ENCODE data around the gene GPR37.

GPR37 gene

DNA sequence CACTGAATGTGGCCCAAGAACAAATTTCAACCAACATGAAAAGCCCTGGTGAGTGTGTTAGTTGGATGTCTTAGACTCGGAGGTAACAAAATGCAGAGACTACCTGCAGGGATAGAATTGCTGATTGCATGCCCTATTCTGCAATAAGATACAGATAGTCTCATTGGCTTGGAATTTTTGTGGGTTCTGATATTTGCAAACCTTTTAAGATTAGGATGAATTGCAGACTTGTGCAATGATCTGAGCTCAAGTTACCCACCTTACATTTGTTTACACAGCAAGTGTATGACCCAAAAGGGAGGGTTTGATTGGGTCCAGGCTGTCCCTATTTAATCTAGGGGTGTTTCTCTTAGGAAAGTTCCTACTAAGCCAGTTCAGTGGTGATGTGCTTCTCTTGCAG, 45.4 kb downstream of the GPR37 start:
- Mint-ChIP-seq H3K9me3 (peaks cover 5% of the 10 kb centered on the region), H3K4me3 (no peak overlapping the region), H3K27me3 (no peaks in the 10 kb centered on the region), H3K27ac (no peak overlapping the region), H3K36me3 (no peaks in the 10 kb centered on the region), H3K4me1 (no peaks in the 10 kb centered on the region)

DNA sequence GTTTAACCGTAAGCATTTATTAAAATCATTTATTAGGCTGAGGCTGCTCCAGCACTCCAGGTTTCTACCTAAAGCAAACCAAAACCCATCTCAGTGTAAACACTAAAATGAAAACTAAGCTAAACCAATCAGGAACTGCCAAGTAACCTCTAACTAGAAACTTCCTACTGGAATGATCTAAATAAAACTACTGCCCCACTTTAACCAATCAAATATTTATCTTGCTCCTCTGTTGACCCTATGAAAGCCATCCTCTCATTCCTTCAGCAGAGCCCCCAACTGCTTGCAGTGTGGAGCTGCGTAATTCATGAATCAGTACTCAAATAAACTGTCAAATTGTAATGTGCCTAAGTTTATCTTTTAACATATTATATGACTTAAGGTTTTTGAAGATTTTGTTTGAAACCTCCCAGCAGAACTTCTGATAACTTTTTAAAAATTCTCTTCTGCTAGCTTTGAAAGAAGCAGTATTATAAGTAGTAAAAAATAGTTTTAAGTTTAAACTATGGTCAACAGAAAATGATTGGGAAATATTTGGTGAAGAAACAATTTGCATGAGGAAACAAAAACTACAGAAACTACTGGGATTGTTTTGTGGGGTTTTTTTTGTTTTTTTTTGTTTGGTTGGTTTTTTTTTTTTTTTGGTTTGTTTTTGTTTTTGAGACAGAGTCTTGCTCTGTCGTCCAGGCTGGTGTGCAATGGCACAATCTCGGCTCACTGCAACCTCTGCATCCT, 47.4 kb downstream of the GPR37 start:
- Mint-ChIP-seq H3K4me1 (no peaks in the 10 kb centered on the region), H3K4me3 (no peak overlapping the region), H3K27me3 (no peaks in the 10 kb centered on the region), H3K36me3 (no peaks in the 10 kb centered on the region), H3K27ac (no peak overlapping the region), H3K9me3 (peaks cover 5% of the 10 kb centered on the region)

DNA sequence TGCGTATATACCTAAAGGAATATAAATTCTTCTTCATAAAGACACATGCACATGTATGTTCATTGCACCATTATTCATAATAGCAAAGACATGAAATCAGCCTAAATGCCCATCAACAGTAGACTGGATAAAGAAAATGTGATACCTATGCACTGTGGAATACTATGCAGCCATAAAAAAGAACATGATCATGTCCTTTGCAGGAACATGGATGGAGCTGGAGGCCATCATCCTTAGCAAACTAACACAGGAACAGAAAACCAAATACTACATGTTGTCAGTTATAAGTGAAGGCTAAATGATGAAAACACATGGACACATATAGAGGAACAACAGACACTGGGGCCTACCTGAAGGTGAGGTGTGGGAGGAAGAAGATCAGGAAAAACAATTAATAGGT, 48.7 kb downstream of the GPR37 start:
- Mint-ChIP-seq H3K4me1 (no peaks in the 10 kb centered on the region), H3K27ac (no peak overlapping the region), H3K36me3 (no peaks in the 10 kb centered on the region), H3K9me3 (peaks cover 5% of the 10 kb centered on the region), H3K4me3 (no peak overlapping the region), H3K27me3 (no peaks in the 10 kb centered on the region)

DNA sequence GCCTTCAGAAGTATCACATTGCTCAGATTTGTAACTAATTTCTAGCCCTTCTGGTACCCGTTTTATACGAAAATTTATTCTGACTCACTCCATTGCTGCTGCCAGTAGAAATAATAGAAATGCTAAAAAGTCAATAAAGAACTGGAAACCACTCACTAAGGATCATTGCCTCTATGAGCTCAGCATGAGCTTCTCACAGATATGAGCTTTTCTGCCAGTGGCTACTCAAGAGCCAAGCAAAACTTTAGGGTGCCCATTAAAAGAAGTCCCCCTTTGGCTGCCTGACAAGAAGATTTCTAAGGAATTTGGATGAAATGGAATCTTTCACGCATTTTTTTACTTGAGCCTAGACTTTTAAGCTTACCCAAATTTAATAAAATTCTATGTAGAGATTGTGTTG, 52.5 kb downstream of the GPR37 start:
- Mint-ChIP-seq H3K4me3 (no peak overlapping the region), H3K36me3 (peaks cover 3% of the 10 kb centered on the region), H3K27ac (no peak overlapping the region), H3K27me3 (no peaks in the 10 kb centered on the region), H3K9me3 (peaks cover 15% of the 10 kb centered on the region), H3K4me1 (no peaks in the 10 kb centered on the region)

DNA sequence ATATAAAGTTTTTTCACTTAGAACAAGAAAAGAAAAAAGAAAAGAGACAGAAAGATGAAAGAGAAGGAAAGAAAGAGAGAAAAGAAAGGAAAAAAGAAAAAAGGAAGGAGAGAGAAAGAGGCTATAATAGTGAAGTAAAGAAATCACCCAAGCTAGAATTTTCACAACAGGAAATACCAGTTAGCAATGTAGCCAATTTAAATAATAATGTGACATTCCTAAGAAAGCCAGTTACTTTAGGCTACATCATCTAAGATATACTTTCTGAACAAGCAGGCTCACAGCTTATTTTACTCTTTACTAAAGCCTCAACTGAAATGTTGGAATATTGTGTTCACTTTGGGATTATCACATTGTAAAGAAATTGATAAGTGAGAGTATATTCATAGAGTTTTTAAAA, 53.6 kb downstream of the GPR37 start:
- no peaks in the 10 kb centered on the region for H3K4me1 Mint-ChIP-seq
- peaks cover 6% of the 10 kb centered on the region for H3K36me3 Mint-ChIP-seq
- peaks cover 26% of the 10 kb centered on the region for H3K9me3 Mint-ChIP-seq
- H3K27ac Mint-ChIP-seq, result no peak overlapping the region
- H3K4me3 Mint-ChIP-seq, result no peak overlapping the region
- no peaks in the 10 kb centered on the region for H3K27me3 Mint-ChIP-seq

DNA sequence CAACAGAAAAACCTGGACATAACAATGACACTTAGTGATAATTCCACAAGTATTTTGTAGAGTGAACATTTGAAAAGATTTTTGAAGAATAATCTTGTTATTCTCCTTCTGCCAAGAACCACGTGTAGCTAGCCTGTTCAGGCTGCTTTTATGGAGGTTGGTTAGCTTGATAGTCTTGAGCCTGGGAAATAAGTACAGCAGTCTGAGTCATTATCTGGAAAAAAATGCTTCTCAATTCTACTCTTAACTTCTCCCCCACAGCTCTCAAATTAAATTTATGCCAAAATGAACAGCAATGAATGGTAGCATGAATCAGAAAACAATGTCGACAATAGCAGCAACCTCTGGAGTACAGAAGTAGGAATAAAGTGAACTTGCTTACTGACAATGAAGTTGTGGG, 63.2 kb downstream of the GPR37 start:
- Mint-ChIP-seq H3K36me3 (no peaks in the 10 kb centered on the region), H3K4me1 (no peaks in the 10 kb centered on the region), H3K27ac (no peak overlapping the region), H3K27me3 (no peaks in the 10 kb centered on the region), H3K4me3 (no peak overlapping the region), H3K9me3 (peaks cover 19% of the 10 kb centered on the region)

DNA sequence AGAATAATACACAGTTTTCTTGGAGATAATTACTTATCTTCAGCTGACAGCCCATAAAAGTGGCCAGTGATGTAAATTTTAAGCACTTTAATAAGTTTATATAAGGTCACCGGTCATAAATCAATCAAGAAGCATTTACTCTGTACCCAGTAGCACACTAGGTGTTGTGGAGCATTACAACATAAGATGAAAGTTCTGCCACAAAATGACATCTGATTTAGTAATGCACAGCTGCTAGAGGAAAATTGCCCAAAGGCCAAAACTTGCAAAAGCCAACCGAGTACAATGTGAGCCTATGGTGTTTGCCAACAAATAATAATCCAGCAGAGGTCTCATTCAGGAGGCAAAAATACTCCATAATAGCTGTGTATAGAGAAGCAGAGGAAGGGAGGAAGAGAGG, 63.6 kb downstream of the GPR37 start:
- no peaks in the 10 kb centered on the region for H3K27me3 Mint-ChIP-seq
- no peaks in the 10 kb centered on the region for H3K4me1 Mint-ChIP-seq

DNA sequence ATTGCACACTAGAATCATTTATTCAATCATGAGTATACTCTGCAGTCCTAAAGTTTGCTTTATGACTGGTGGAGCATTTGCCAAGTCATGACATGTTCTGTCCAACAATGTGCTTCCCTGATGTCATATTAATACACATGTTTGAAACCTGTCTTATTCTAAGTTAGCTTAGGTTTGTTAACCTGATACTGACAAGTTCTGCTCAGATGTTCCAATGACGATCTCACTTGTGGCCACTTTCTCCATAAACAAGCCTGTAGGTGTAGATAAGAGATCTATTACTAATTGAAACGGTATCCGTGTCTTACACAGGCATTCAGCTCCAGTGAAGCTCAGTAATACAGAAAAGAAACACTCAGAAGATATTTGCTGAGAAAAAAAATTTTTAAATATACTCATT, 64.9 kb downstream of the GPR37 start:
- H3K4me3 Mint-ChIP-seq, result no peak overlapping the region
- no peaks in the 10 kb centered on the region for H3K4me1 Mint-ChIP-seq
- no peaks in the 10 kb centered on the region for H3K27me3 Mint-ChIP-seq
- peaks cover 6% of the 10 kb centered on the region for H3K9me3 Mint-ChIP-seq
- H3K27ac Mint-ChIP-seq, result no peak overlapping the region
- no peaks in the 10 kb centered on the region for H3K36me3 Mint-ChIP-seq

More for the DNA sequence above, 63.6 kb downstream of the GPR37 start:
- Mint-ChIP-seq H3K4me3 (no peak overlapping the region), H3K27ac (no peak overlapping the region), H3K9me3 (peaks cover 15% of the 10 kb centered on the region), H3K36me3 (no peaks in the 10 kb centered on the region)

DNA sequence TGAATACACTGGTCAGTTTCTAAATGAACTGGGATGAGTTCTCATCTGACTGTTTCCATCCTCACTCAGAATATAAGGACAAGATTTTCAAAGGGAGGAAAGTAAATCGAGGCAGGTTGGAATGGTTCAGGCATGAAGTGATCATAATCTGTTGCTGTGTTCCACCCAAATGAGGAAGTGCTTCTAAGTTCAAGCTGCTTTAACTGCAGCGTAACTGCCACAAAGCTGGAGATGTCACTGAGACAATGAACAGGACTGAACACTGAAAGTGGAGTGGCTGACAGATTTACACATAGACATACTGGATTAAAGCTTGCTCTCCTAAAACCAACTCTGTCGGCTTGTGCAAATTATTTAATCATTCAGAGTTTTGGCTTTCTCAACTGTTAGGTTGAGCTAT, 66.6 kb downstream of the GPR37 start:
- H3K36me3 Mint-ChIP-seq, result no peaks in the 10 kb centered on the region
- no peak overlapping the region for H3K27ac Mint-ChIP-seq
- H3K4me1 Mint-ChIP-seq, result no peaks in the 10 kb centered on the region
- no peak overlapping the region for H3K4me3 Mint-ChIP-seq
- H3K9me3 Mint-ChIP-seq, result no peaks in the 10 kb centered on the region
- no peaks in the 10 kb centered on the region for H3K27me3 Mint-ChIP-seq

DNA sequence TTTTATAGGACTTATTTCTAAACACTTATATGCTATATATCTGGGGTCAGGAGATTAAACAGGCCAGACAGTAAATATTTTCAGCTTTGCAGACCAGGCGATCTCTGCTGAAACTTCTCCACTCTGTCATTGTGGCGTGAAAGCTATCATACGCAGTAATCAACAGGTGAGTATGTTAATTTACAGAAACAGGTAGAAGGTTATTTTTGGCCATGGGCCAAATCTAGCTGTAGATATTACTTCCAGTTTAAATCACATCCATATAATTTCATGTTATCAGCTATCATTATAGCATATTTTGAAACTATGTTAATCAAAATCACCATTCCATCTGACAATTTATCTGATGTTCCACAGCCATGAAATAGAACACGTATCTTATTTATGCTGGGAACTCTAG, 67.8 kb downstream of the GPR37 start:
- no peak overlapping the region for H3K4me3 Mint-ChIP-seq
- H3K27me3 Mint-ChIP-seq, result no peaks in the 10 kb centered on the region
- no peaks in the 10 kb centered on the region for H3K36me3 Mint-ChIP-seq
- H3K4me1 Mint-ChIP-seq, result no peaks in the 10 kb centered on the region
- no peak overlapping the region for H3K27ac Mint-ChIP-seq
- H3K9me3 Mint-ChIP-seq, result no peaks in the 10 kb centered on the region
